22Rv1 (cell line): Measurements from ENCODE around the gene CPTP.

ENCODE experiments used
- H3K27ac ChIP-seq: fragments of 450-650 bp; 2 replicates; pipeline ENCODE4 v1.5.1; 2017
- ZFX ChIP-seq: fragments of 450-650 bp; IDR thresholded peaks from 2 replicates; pipeline ENCODE4 v1.6.1; 2017; ENCODE audit warnings: antibody characterized with exemption, borderline replicate concordance
- TF ChIP-seq, protein P1 (sequence below): fragments of 450-650 bp; IDR thresholded peaks from 2 replicates; pipeline ENCODE4 v1.5.1; 2017; ENCODE audit warnings: mild to moderate bottlenecking

CPTP gene

DNA sequence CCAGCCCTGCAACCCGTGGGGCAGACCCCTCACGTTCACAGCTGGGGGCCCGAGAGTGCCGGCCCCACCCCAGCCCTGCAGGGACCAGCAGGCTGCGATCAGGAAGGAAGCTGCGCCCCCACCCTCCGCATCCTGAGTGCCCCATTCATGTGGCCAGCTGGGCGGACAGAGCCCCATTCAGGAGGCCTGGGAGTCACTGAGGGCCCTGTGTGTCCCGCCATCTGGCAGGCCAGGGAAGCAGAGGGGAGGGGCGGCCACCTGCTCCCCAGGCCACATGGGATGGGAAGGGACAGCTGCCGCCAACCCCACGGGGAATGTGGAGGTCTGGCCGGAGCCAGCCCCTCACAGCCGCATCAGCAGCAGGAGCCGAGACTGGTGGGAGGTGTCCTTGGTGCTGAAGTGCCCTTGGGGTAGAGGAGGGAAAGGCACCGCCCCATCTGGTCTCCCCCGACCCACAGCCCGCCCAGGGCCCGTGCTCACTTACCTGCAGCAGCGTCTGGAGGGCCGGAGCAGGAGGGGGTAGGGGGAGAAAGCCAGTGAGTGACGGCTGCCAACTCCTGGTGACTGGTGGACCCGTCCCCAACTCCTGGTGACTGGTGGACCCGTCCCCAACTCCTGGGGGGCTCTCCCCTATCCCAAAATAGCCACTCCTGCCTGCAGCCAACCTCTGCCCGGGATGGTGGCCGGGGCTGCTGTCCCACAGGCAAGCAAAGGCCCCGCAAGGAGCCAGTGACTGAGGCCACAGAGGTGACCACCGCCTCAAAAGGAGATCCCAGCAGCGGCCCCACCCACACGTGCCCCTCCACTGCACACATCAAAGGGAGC lies 25.5 kb upstream of the CPTP start:
- H3K27ac ChIP-seq: no peak overlapping the region
- TF ChIP-seq ZFX: no peak
- TF ChIP-seq, protein P1, sequence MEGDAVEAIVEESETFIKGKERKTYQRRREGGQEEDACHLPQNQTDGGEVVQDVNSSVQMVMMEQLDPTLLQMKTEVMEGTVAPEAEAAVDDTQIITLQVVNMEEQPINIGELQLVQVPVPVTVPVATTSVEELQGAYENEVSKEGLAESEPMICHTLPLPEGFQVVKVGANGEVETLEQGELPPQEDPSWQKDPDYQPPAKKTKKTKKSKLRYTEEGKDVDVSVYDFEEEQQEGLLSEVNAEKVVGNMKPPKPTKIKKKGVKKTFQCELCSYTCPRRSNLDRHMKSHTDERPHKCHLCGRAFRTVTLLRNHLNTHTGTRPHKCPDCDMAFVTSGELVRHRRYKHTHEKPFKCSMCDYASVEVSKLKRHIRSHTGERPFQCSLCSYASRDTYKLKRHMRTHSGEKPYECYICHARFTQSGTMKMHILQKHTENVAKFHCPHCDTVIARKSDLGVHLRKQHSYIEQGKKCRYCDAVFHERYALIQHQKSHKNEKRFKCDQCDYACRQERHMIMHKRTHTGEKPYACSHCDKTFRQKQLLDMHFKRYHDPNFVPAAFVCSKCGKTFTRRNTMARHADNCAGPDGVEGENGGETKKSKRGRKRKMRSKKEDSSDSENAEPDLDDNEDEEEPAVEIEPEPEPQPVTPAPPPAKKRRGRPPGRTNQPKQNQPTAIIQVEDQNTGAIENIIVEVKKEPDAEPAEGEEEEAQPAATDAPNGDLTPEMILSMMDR: no peak

DNA sequence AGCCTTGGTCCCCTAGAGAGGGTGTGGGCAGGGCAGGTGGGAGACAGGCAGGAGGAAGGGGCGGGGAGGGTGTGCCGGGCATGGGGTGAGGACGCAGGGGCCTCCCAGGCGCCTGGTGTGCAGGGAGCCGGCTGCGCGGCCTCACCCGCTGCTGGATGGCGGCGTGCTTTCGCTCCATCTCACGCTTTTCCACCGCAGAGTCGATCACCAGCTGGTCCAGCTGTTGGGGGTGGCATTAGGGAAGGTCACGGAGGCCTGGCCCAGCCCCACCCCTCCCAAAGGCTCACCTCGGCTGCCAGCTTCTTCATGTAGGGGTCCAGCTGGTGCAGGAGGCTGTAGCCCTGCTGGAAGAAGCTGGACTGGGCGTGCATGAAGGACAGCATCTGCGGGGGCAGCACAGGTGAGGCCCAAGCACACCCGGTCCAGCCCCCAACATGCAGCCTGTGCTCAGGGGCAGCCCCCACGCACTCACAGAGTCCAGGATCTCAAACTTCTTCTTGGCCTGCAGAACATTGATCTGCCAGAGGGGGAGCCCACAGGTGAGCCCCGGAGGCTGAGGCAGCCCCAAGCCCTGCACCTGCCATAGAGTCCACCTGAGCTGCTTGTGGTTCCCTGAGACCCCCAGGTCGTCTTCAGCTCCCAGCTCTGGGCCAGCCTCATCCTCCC lies 24.8 kb upstream of the CPTP start:
- H3K27ac ChIP-seq: no peak overlapping the region
- TF ChIP-seq, protein P1: peak; percentile 33
- no peak for TF ChIP-seq ZFX

DNA sequence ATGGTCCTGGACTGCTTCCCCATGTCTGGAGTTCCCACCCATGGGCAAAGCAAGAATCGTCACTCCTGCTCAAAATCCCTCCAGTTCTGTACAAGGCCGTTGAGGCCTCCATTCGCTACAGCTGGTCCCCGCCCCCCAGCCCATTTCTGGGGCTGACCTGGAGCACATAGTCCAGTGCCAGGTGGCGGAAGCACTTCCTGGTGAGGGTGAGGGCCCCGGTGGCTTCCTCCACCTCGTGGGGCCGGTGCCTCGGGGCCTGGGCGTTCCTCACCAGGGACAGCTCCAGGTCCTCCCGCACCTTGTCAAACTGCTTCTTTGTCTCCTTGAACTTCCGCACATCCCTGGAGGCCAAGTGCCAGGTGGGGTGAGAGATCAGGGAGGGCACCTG lies 24.3 kb upstream of the CPTP start:
- H3K27ac ChIP-seq: no peak overlapping the region
- TF ChIP-seq, protein P1: no peak
- TF ChIP-seq ZFX: no peak

DNA sequence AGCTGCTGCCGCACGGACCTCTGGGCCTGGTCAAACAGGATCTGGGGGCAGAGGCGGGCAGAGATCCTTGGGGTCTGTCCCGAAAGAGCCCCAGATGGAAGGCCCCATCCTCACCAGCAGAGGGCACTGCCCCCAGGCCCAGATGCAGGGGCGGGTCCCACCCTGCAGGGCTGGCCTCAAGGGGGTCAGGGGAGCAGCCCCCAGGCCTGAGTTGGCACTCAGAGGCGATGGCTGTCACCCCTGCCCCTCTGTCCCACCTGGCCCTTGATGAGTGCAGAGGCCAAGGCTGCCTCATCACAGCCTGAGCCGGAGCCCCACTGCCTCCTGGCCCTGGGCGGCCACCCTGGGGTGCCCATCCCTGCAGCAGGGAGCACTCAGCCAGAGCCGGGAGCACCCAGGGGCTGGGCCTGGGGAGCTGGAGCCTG lies 22.6 kb upstream of the CPTP start:
- H3K27ac ChIP-seq: no peak overlapping the region

DNA sequence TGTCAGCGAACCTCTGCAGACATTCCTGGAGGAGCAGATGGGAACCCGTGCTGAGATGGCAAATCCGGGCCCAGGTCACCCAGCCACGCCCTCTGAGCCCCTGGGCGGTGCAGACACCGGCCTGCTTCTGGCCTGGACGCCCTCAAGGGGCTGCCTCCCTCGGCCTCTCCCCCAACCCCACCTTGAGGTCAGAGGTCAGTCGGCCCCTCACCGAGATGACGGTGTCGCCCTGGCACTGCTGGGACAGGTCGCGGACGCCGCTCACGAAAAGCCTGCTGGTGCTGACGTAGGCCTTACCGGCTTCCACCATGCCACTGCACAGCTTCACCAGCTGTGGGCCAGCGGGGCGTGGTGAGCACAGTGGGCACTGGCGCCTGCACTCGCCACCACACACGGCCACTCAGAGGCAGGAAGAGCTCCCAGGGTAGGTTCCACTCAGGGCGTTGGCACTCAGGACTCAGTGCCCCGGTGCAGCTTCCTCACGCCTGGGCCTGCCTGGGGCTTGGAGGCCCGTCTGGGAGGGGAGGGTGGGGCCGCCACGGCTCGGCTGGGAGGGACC lies 21.6 kb upstream of the CPTP start:
- H3K27ac ChIP-seq: no peak overlapping the region
- TF ChIP-seq ZFX: no peak
- TF ChIP-seq, protein P1: no peak

More for the DNA sequence above, 22.6 kb upstream of the CPTP start:
- TF ChIP-seq, protein P1: peak; percentile 75
- TF ChIP-seq ZFX: no peak

DNA sequence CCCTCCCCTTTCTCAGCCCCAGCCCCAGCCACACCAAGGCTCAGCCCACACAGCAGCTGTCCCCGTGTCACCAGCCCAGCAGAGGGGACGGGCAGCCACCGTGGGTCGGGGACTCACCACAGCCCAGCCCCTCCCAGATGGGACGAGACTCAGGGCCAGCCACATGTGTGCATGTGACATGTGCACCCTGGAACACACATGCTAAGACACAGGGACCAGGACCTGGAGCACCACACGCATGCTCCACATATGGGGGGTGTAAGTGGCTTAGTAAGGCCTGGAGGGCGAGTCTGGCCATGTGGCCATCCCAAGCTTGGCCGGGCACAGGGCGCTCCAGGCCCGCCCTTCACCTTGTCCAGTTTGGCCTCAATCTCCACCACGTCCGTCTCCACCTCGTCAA lies 20.9 kb upstream of the CPTP start:
- TF ChIP-seq, protein P1: no peak
- no peak for TF ChIP-seq ZFX
- H3K27ac ChIP-seq: no peak overlapping the region
